H9 (cell line): Measurements from ENCODE around the gene OSBPL2. TPM values are rescaled to one million over a fixed set of nuclear protein-coding genes. Genes with fewer than 3 reads are reported as not detected.

Experiments used
- DNase-seq: peaks from one replicate; pipeline ENCODE4 v3.0.0-alpha.2; 2017
- H2AFZ ChIP-seq: one replicate; pipeline ENCODE4 v1.6.1; 2013; ENCODE audit warnings: mild to moderate bottlenecking, low read length, control low read depth, moderate library complexity
- H2AK5ac ChIP-seq: 2 replicates; pipeline ENCODE4 v1.6.1; 2013; ENCODE audit warnings: low read length, control low read depth, mixed read lengths; ENCODE audit not compliant: insufficient read length
- H2BK120ac ChIP-seq: one replicate; pipeline ENCODE4 v1.6.1; 2013; ENCODE audit warnings: low read depth, mild to moderate bottlenecking, low read length, control low read depth, inconsistent platforms; ENCODE audit not compliant: poor library complexity, severe bottlenecking
- H2BK12ac ChIP-seq: 2 replicates; pipeline ENCODE4 v1.6.1; 2013; ENCODE audit warnings: low read length, control low read depth, mixed read lengths, low read depth; ENCODE audit not compliant: insufficient read length
- H2BK15ac ChIP-seq: 2 replicates; pipeline ENCODE4 v1.6.1; 2013; ENCODE audit warnings: low read depth, low read length, control low read depth
- H2BK20ac ChIP-seq: one replicate; pipeline ENCODE4 v1.6.1; 2013; ENCODE audit warnings: low read depth, mild to moderate bottlenecking, low read length, control low read depth, inconsistent platforms; ENCODE audit not compliant: poor library complexity, severe bottlenecking
- H2BK5ac ChIP-seq: 2 replicates; pipeline ENCODE4 v1.6.1; 2013; ENCODE audit warnings: low read length, control low read depth, mixed read lengths; ENCODE audit not compliant: insufficient read length
- H3K14ac ChIP-seq: 2 replicates; pipeline ENCODE4 v1.6.1; 2013; ENCODE audit warnings: low read length, control low read depth; ENCODE audit not compliant: insufficient read depth
- H3K18ac ChIP-seq: 2 replicates; pipeline ENCODE4 v1.6.1; 2013; ENCODE audit warnings: low read depth, mild to moderate bottlenecking, mixed read lengths, low read length, control low read depth; ENCODE audit not compliant: insufficient read length
- H3K23ac ChIP-seq: 2 replicates; pipeline ENCODE4 v1.6.1; 2013; ENCODE audit warnings: low read length, control low read depth, mixed read lengths, low read depth; ENCODE audit not compliant: insufficient read length
- H3K23me2 ChIP-seq: 2 replicates; pipeline ENCODE4 v1.6.1; 2013; ENCODE audit warnings: low read depth, mild to moderate bottlenecking, mixed read lengths, low read length, control low read depth; ENCODE audit not compliant: insufficient read length, poor library complexity, severe bottlenecking
- H3K27ac ChIP-seq: 2 replicates; pipeline ENCODE4 v1.5.1; 2013; ENCODE audit warnings: low read length, control low read depth, mixed read lengths, low read depth; ENCODE audit not compliant: insufficient read length
- H3K27me3 ChIP-seq: 2 replicates; pipeline ENCODE4 v1.6.1; 2013; ENCODE audit warnings: low read length, control low read depth, inconsistent platforms; ENCODE audit not compliant: insufficient read depth
- H3K4ac ChIP-seq: 2 replicates; pipeline ENCODE4 v1.6.1; 2013; ENCODE audit warnings: low read depth, mild to moderate bottlenecking, control low read depth, inconsistent platforms, low read length, moderate library complexity
- H3K4me1 ChIP-seq: 2 replicates; pipeline ENCODE4 v1.6.1; 2013; ENCODE audit warnings: low read length, control low read depth, inconsistent platforms; ENCODE audit not compliant: insufficient read depth
- H3K4me2 ChIP-seq: 2 replicates; pipeline ENCODE4 v1.6.1; 2013; ENCODE audit warnings: low read length, control low read depth, mixed read lengths; ENCODE audit not compliant: insufficient read length, insufficient read depth
- H3K56ac ChIP-seq: 2 replicates; pipeline ENCODE4 v1.6.1; 2013; ENCODE audit warnings: low read depth, mild to moderate bottlenecking, mixed read lengths, low read length, control low read depth; ENCODE audit not compliant: insufficient read length
- H3K79me1 ChIP-seq: 2 replicates; pipeline ENCODE4 v1.6.1; 2013; ENCODE audit warnings: low read depth, mild to moderate bottlenecking, moderate library complexity, low read length, control low read depth, inconsistent platforms; ENCODE audit not compliant: insufficient read depth, poor library complexity, severe bottlenecking
- H3K79me2 ChIP-seq: 2 replicates; pipeline ENCODE4 v1.6.1; 2013; ENCODE audit warnings: low read length, control low read depth, inconsistent platforms; ENCODE audit not compliant: insufficient read depth
- H3K9ac ChIP-seq: 2 replicates; pipeline ENCODE4 v1.6.1; 2013; ENCODE audit warnings: low read length, control low read depth, mixed read lengths; ENCODE audit not compliant: insufficient read length; ENCODE audit errors: extremely low read depth
- H3K9me3 ChIP-seq: one replicate; pipeline ENCODE4 v1.6.1; 2013; ENCODE audit warnings: low read depth, low read length, inconsistent platforms; ENCODE audit not compliant: control insufficient read depth
- H3T11ph ChIP-seq: one replicate; pipeline ENCODE4 v1.6.1; 2013; ENCODE audit warnings: mild to moderate bottlenecking, low read length, control low read depth, inconsistent platforms
- H4K20me1 ChIP-seq: one replicate; pipeline ENCODE4 v1.6.1; 2013; ENCODE audit not compliant: control insufficient read depth, insufficient read length, insufficient read depth
- H4K5ac ChIP-seq: 2 replicates; pipeline ENCODE4 v1.6.1; 2013; ENCODE audit warnings: low read depth, mild to moderate bottlenecking, mixed read lengths, low read length, control low read depth; ENCODE audit not compliant: insufficient read length
- H4K8ac ChIP-seq: replicated peaks from 2 replicates; pipeline ENCODE4 v1.6.1; 2013; ENCODE audit warnings: low read length, control low read depth, mixed read lengths, low read depth; ENCODE audit not compliant: insufficient read length
- H4K91ac ChIP-seq: 2 replicates; pipeline ENCODE4 v1.6.1; 2013; ENCODE audit warnings: low read depth, mild to moderate bottlenecking, moderate library complexity, mixed read lengths, low read length, control low read depth; ENCODE audit not compliant: insufficient read length
- H3K27ac Mint-ChIP-seq, 3 experiments: 2 replicates in 2 of 3; 3 replicates in 1 of 3; pipeline ENCODE4 v1.8.0; 2020 to 2021; ENCODE audit warnings: mixed read lengths in 3 of 3, mild to moderate bottlenecking in 1 of 3, moderate library complexity in 1 of 3
- H3K27me3 Mint-ChIP-seq: 2 replicates; pipeline ENCODE4 v1.8.0; 2021; ENCODE audit warnings: low read depth, mild to moderate bottlenecking, moderate library complexity, mixed read lengths
- H3K36me3 Mint-ChIP-seq, 3 experiments: 2 replicates in 2 of 3; 3 replicates in 1 of 3; pipeline ENCODE4 v1.8.0; 2020 to 2021; ENCODE audit warnings: low read depth in 3 of 3, mixed read lengths in 3 of 3; ENCODE audit not compliant: insufficient read depth in 1 of 3
- H3K4me1 Mint-ChIP-seq, 2 experiments: 2 replicates each; pipeline ENCODE4 v1.8.0; 2020; ENCODE audit warnings: mixed read lengths in 2 of 2
- H3K4me3 Mint-ChIP-seq, 2 experiments: 2 replicates in 1 of 2; 3 replicates in 1 of 2; pipeline ENCODE4 v1.8.0; 2020 to 2021; ENCODE audit warnings: mild to moderate bottlenecking in 2 of 2, mixed read lengths in 2 of 2, moderate library complexity in 1 of 2
- H3K9me3 Mint-ChIP-seq, 2 experiments: 2 replicates in 1 of 2; 3 replicates in 1 of 2; pipeline ENCODE4 v1.8.0; 2020; ENCODE audit warnings: mild to moderate bottlenecking in 2 of 2, mixed read lengths in 2 of 2, moderate library complexity in 1 of 2
- WGBS: extraction: QIAGEN DNeasy Blood & Tissue Kit; methylation state at CpG from one replicate; pipeline ENCODE4 v1.1.7; 2013; ENCODE audit warnings: missing lambda C conversion rate, low lambda C conversion rate, mixed read lengths; ENCODE audit not compliant: insufficient read length; ENCODE audit errors: extremely low coverage; 5-methylcytosine and 5-hydroxymethylcytosine counted together
- total RNA-seq: library from RNA; stranded (reverse); gene quantifications from 2 replicates; pipeline ENCODE4 v1.2.1, GENCODE V29; 2021
- TF ChIP-seq, protein P1 (sequence below): fragments of 200-600 bp; sonication (generic); conservative IDR thresholded peaks from 3 replicates; pipeline ENCODE4 v1.8.0; 2021; ENCODE audit warnings: antibody characterized with exemption, mild to moderate bottlenecking

OSBPL2 gene
- total RNA-seq, 1 experiment from 2014 or later = 47.3 TPM

DNA sequence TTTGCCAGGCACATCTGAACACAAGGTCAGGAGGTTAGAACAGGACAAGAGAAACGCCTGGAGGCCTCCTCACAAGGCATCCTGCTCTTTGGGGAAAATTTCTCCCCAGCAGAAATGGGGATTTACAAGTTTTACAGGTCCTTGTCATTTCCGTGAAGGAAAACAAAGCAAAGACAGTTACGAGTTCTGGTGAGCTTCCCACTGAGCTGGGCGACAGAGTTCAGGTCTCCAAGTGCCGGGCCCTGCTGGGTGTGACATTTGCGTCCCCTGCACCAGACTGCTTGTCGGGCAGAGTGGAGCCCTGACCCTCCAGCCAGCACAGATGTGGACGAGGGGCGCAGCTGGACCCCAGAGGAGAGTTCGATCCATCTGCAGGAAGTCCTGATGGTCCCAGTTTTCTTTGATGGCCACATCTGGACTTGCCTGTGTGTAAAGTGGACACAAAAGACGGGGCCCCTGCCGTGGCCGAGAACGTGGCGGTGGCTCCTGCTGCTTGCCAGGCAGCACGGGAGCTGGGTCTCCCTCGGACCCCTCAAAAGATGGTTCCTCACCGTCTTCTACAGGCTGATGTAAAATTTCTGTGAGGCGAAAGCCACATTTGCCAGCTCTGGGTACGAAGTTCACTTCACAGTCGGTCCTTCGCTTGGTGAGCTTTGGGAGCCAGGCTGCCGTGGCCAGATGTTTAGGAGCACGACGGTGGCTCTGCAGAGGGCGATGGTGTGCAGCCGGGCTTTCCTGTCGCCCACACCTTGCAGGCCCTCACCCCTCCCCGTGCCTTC lies 59.3 kb downstream of the OSBPL2 start:
- Mint-ChIP-seq H3K36me3 (peaks cover 2 to 32% (median 23%) of the 10 kb centered on the region in 3 experiments; a peak in 5 of 7 replicates), H3K9me3 (no peaks in the 10 kb centered on the region), H3K4me1 (peaks cover 0 to 2% of the 10 kb centered on the region in 2 experiments; a peak in 2 of 4 replicates), H3K4me3 (no peak overlapping the region), H3K27me3 (no peaks in the 10 kb centered on the region; the same call in 1 of the 2 replicates), H3K27ac (no peak overlapping the region)
- H2AFZ ChIP-seq = no peak overlapping the region
- no peak overlapping the region for H2AK5ac ChIP-seq
- TF ChIP-seq, protein P1, sequence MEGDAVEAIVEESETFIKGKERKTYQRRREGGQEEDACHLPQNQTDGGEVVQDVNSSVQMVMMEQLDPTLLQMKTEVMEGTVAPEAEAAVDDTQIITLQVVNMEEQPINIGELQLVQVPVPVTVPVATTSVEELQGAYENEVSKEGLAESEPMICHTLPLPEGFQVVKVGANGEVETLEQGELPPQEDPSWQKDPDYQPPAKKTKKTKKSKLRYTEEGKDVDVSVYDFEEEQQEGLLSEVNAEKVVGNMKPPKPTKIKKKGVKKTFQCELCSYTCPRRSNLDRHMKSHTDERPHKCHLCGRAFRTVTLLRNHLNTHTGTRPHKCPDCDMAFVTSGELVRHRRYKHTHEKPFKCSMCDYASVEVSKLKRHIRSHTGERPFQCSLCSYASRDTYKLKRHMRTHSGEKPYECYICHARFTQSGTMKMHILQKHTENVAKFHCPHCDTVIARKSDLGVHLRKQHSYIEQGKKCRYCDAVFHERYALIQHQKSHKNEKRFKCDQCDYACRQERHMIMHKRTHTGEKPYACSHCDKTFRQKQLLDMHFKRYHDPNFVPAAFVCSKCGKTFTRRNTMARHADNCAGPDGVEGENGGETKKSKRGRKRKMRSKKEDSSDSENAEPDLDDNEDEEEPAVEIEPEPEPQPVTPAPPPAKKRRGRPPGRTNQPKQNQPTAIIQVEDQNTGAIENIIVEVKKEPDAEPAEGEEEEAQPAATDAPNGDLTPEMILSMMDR = peak; percentile 22; the same call in 1 of the 3 replicates
- peaks cover 3% of the 10 kb centered on the region for H3K23me2 ChIP-seq
- no peak overlapping the region for H2BK20ac ChIP-seq
- H4K20me1 ChIP-seq = no peaks in the 10 kb centered on the region
- H3K79me2 ChIP-seq = no peaks in the 10 kb centered on the region
- H2BK120ac ChIP-seq = no peak overlapping the region
- no peak overlapping the region for H4K8ac ChIP-seq
- H3K27ac ChIP-seq = no peak overlapping the region
- H3K18ac ChIP-seq = no peak overlapping the region
- no CpG with 5 or more reads among the region's 29 CpGs for WGBS
- H3K56ac ChIP-seq = no peak overlapping the region
- no peak overlapping the region for H3T11ph ChIP-seq
- no peak overlapping the region for H3K9ac ChIP-seq
- no peak overlapping the region for H4K91ac ChIP-seq
- no peak overlapping the region for H3K23ac ChIP-seq
- no peaks in the 10 kb centered on the region for H3K27me3 ChIP-seq
- H3K9me3 ChIP-seq = no peaks in the 10 kb centered on the region
- no peak overlapping the region for H3K4me2 ChIP-seq
- H3K4ac ChIP-seq = no peak overlapping the region
- no peak overlapping the region for H2BK15ac ChIP-seq
- H4K5ac ChIP-seq = no peak overlapping the region
- no peaks in the 10 kb centered on the region for H3K79me1 ChIP-seq
- H2BK5ac ChIP-seq = no peak overlapping the region
- no peak overlapping the region for H2BK12ac ChIP-seq
- H3K4me1 ChIP-seq = no peaks in the 10 kb centered on the region
- DNase-seq = no peak
- H3K14ac ChIP-seq = no peak overlapping the region
